IMR-90 (cell line): ENCODE data around the gene KIF16B. TPM values are rescaled to one million over a fixed set of nuclear protein-coding genes. Genes with fewer than 3 reads are reported as not detected.

ENCODE experiments used
- ATAC-seq: fragments of 200-7000 bp; cut with Tn5 transposase; 2 replicates; pipeline ENCODE4 v1.9.1; 2020; ENCODE audit warnings: low read depth, mild to moderate bottlenecking, moderate library complexity
- BruUV-seq: library from RNA; stranded (reverse); fragments of 400-500 nt; replicated peaks from 2 replicates; lab custom pipeline; 2021; lab: Mats Ljungman, UMichigan
- CTCF ChIA-PET: fragments of 300-600 bp; formaldehyde crosslinking; extraction: SDS; loops from one replicate; lab custom pipeline; 2021; ENCODE audit warnings: antibody characterized with exemption; lab: Yijun Ruan, JAX
- POLR2A ChIA-PET: fragments of 300-600 bp; sonication (Branson Sonifier 250); formaldehyde crosslinking; loops from one replicate; lab custom pipeline; 2022; ENCODE audit warnings: antibody characterized with exemption; ENCODE audit not compliant: unreplicated experiment; lab: Charles Lee
- DNase-seq: peaks from one replicate; pipeline ENCODE4 v3.0.0; 2013
- H2AFZ ChIP-seq: replicated peaks from 2 replicates; pipeline ENCODE3; 2013; ENCODE audit warnings: low read length, mild to moderate bottlenecking; ENCODE audit not compliant: poor library complexity
- H2AK5ac ChIP-seq: 2 replicates; pipeline ENCODE4 v1.6.1; 2013; ENCODE audit warnings: low read depth, low read length, inconsistent platforms
- H2AK9ac ChIP-seq: replicated peaks from 2 replicates; pipeline ENCODE3; 2013; ENCODE audit warnings: mild to moderate bottlenecking, low read depth, low read length, moderate library complexity; ENCODE audit not compliant: poor library complexity
- H2BK120ac ChIP-seq: 2 replicates; pipeline ENCODE4 v1.6.1; 2013; ENCODE audit warnings: low read depth, low read length, inconsistent platforms
- H2BK15ac ChIP-seq: 3 replicates; pipeline ENCODE4 v1.6.1; 2013; ENCODE audit warnings: low read depth, low read length, inconsistent platforms
- H2BK20ac ChIP-seq: 2 replicates; pipeline ENCODE4 v1.6.1; 2013; ENCODE audit warnings: low read depth, mild to moderate bottlenecking, inconsistent platforms, low read length, moderate library complexity
- H2BK5ac ChIP-seq: 2 replicates; pipeline ENCODE4 v1.6.1; 2013; ENCODE audit warnings: mild to moderate bottlenecking, low read depth, low read length, inconsistent platforms; ENCODE audit not compliant: poor library complexity, severe bottlenecking
- H3K14ac ChIP-seq: replicated peaks from 2 replicates; pipeline ENCODE4 v1.6.1; 2013; ENCODE audit warnings: low read depth, low read length, inconsistent platforms
- H3K18ac ChIP-seq: 2 replicates; pipeline ENCODE4 v1.6.1; 2013; ENCODE audit warnings: low read depth, low read length, control low read depth
- H3K23ac ChIP-seq: 2 replicates; pipeline ENCODE4 v1.6.1; 2013; ENCODE audit warnings: low read depth, low read length, inconsistent platforms
- H3K27ac ChIP-seq: 2 replicates; pipeline ENCODE4 v1.5.1; 2013; ENCODE audit warnings: mild to moderate bottlenecking, control low read depth, low read length; ENCODE audit not compliant: insufficient read depth
- H3K27me3 ChIP-seq: 2 replicates; pipeline ENCODE4 v1.6.1; 2013; ENCODE audit warnings: low read length; ENCODE audit not compliant: control insufficient read depth, insufficient read depth
- H3K36me3 ChIP-seq: 2 replicates; pipeline ENCODE4 v1.6.1; 2013; ENCODE audit warnings: low read length, mixed read lengths; ENCODE audit not compliant: control insufficient read depth, insufficient read depth
- H3K4ac ChIP-seq: 2 replicates; pipeline ENCODE4 v1.6.1; 2013; ENCODE audit warnings: low read depth, low read length, inconsistent platforms
- H3K4me1 ChIP-seq: 2 replicates; pipeline ENCODE4 v1.6.1; 2013; ENCODE audit warnings: low read length, mixed read lengths; ENCODE audit not compliant: control insufficient read depth, insufficient read depth
- H3K4me2 ChIP-seq: 2 replicates; pipeline ENCODE4 v1.6.1; 2013; ENCODE audit warnings: low read depth, mild to moderate bottlenecking, control low read depth, low read length, moderate library complexity
- H3K4me3 ChIP-seq: 2 replicates; pipeline ENCODE4 v1.5.1; 2013; ENCODE audit warnings: low read depth, mild to moderate bottlenecking, control low read depth, low read length, moderate library complexity; ENCODE audit not compliant: insufficient read depth
- H3K56ac ChIP-seq: 2 replicates; pipeline ENCODE4 v1.6.1; 2013; ENCODE audit warnings: low read length, inconsistent platforms; ENCODE audit not compliant: insufficient read depth; ENCODE audit errors: extremely low read depth
- H3K79me1 ChIP-seq, 2 experiments: 2 replicates each; pipeline ENCODE4 v1.6.1; 2013; ENCODE audit warnings: low read length in 2 of 2, inconsistent platforms in 1 of 2, low read depth in 1 of 2
- H3K9ac ChIP-seq: 2 replicates; pipeline ENCODE4 v1.6.1; 2013; ENCODE audit warnings: low read depth, low read length, control low read depth
- H3K9me1 ChIP-seq: 2 replicates; pipeline ENCODE4 v1.6.1; 2013; ENCODE audit warnings: low read length, inconsistent platforms; ENCODE audit not compliant: insufficient read depth
- H3K9me3 ChIP-seq: 2 replicates; pipeline ENCODE4 v1.6.1; 2013; ENCODE audit warnings: low read length; ENCODE audit not compliant: control insufficient read depth, insufficient read depth
- H4K20me1 ChIP-seq: 2 replicates; pipeline ENCODE4 v1.6.1; 2013; ENCODE audit warnings: low read length, inconsistent platforms; ENCODE audit not compliant: insufficient read depth
- H4K5ac ChIP-seq: 2 replicates; pipeline ENCODE4 v1.6.1; 2013; ENCODE audit warnings: mild to moderate bottlenecking, low read depth, low read length, control low read depth
- H4K8ac ChIP-seq, 2 experiments: 2 replicates each; pipeline ENCODE4 v1.6.1; 2013; ENCODE audit warnings: low read depth in 2 of 2, low read length in 2 of 2, control low read depth in 1 of 2, inconsistent platforms in 1 of 2
- H4K91ac ChIP-seq: 2 replicates; pipeline ENCODE4 v1.6.1; 2013; ENCODE audit warnings: low read depth, low read length, inconsistent platforms; ENCODE audit not compliant: insufficient read depth
- BHLHE40 ChIP-seq: fragments of 150-350 bp; IDR thresholded peaks from 2 replicates; pipeline ENCODE4 v1.6.1; 2016; ENCODE audit warnings: mild to moderate bottlenecking, low read depth, low read length
- CEBPB ChIP-seq: IDR thresholded peaks from 2 replicates; pipeline ENCODE4 v1.6.1; 2012; ENCODE audit warnings: low read depth, low read length, improper control_type of control experiment
- CHD1 ChIP-seq: IDR thresholded peaks from 2 replicates; pipeline ENCODE4 v1.6.1; 2012; ENCODE audit warnings: low read depth, low read length, improper control_type of control experiment
- FOS ChIP-seq: fragments of 150-350 bp; IDR thresholded peaks from 2 replicates; pipeline ENCODE4 v1.6.1; 2016; ENCODE audit warnings: low read depth, low read length
- MAFK ChIP-seq: IDR thresholded peaks from 2 replicates; pipeline ENCODE4 v1.6.1; 2012; ENCODE audit warnings: low read depth, low read length, improper control_type of control experiment
- MAZ ChIP-seq: IDR thresholded peaks from 2 replicates; pipeline ENCODE4 v1.6.1; 2012; ENCODE audit warnings: low read depth, mild to moderate bottlenecking, low read length, improper control_type of control experiment, moderate library complexity, borderline replicate concordance
- MXI1 ChIP-seq: IDR thresholded peaks from 2 replicates; pipeline ENCODE4 v1.6.1; 2012; ENCODE audit warnings: low read depth, mild to moderate bottlenecking, low read length, moderate library complexity, borderline replicate concordance
- NFE2L2 ChIP-seq: fragments of 150-350 bp; IDR thresholded peaks from 2 replicates; pipeline ENCODE4 v1.6.1; 2016; ENCODE audit warnings: low read depth, mild to moderate bottlenecking, low read length
- POLR2A ChIP-seq: IDR thresholded peaks from 2 replicates; pipeline ENCODE4 v1.6.1; 2012; ENCODE audit warnings: mild to moderate bottlenecking, low read depth, low read length
- RAD21 ChIP-seq: IDR thresholded peaks from 2 replicates; pipeline ENCODE4 v1.6.1; 2012; ENCODE audit warnings: low read length, improper control_type of control experiment
- RCOR1 ChIP-seq: IDR thresholded peaks from 2 replicates; pipeline ENCODE4 v1.6.1; 2012; ENCODE audit warnings: mild to moderate bottlenecking, low read length, improper control_type of control experiment; ENCODE audit not compliant: insufficient replicate concordance
- RFX5 ChIP-seq: IDR thresholded peaks from 2 replicates; pipeline ENCODE4 v1.8.0; 2012; ENCODE audit warnings: low read depth, mild to moderate bottlenecking, low read length, moderate library complexity
- SMC3 ChIP-seq: fragments of 150-350 bp; IDR thresholded peaks from 2 replicates; pipeline ENCODE4 v1.6.1; 2016; ENCODE audit warnings: low read depth, mild to moderate bottlenecking, antibody characterized with exemption, low read length, moderate library complexity
- USF2 ChIP-seq: fragments of 150-350 bp; IDR thresholded peaks from 2 replicates; pipeline ENCODE4 v1.6.1; 2017; ENCODE audit warnings: mild to moderate bottlenecking, antibody characterized with exemption, low read length, low read depth
- WGBS, 2 experiments: methylation state at CpG; one replicate each; pipeline versions ENCODE4 v1.1.5 to v1.1.7; 2013; ENCODE audit warnings: missing lambda C conversion rate in 2 of 2; ENCODE audit not compliant: insufficient read length in 1 of 2; ENCODE audit errors: extremely low coverage in 2 of 2; 5-methylcytosine and 5-hydroxymethylcytosine counted together
- dilution Hi-C: fragments of 300-500 bp; cut with HindIII; formaldehyde crosslinking; loops from one replicate; pipeline ENCODE4 v1.14.3; 2018; ENCODE audit warnings: low sequenced_read_pairs; ENCODE audit not compliant: unreplicated experiment
- in situ Hi-C: fragments of 300-500 bp; cut with MboI; formaldehyde crosslinking; loops from 3 replicates; pipeline ENCODE4 v1.14.3; 2019; ENCODE audit warnings: low sequenced_read_pairs, inconsistent platforms, mixed read lengths
- intact Hi-C: fragments of 100-400 bp; cut with micrococcal nuclease; formaldehyde crosslinking; loops from 2 replicates; pipeline ENCODE4 v1.10.0; 2022
- polyA plus RNA-seq, 3 experiments: library from polyadenylated mRNA; depleted of rRNA; stranded (reverse); fragments of >200 nt; gene quantifications; 2 replicates each; pipeline ENCODE4 v1.2.3, GENCODE V29; 2012; ENCODE audit warnings: low replicate concordance in 1 of 3
- total RNA-seq: library from RNA; depleted of rRNA; stranded (reverse); fragments of >200 nt; gene quantifications from 2 replicates; pipeline ENCODE4 v1.2.3, GENCODE V29; 2012
- TF ChIP-seq, protein P1 (sequence below): fragments of 150-350 bp; IDR thresholded peaks from 2 replicates; pipeline ENCODE4 v1.6.1; 2016; ENCODE audit warnings: low read depth, mild to moderate bottlenecking, low read length, moderate library complexity, borderline replicate concordance
- TF ChIP-seq, protein P2 (sequence below): conservative IDR thresholded peaks from 2 replicates; pipeline ENCODE4 v1.5.1; 2012; ENCODE audit warnings: mild to moderate bottlenecking, low read depth, low read length, improper control_type of control experiment

KIF16B gene
- total and polyA plus RNA-seq, 2 of the 4 experiments (the other 2 are of a cell fraction) = 4.7 to 10.0 TPM

DNA sequence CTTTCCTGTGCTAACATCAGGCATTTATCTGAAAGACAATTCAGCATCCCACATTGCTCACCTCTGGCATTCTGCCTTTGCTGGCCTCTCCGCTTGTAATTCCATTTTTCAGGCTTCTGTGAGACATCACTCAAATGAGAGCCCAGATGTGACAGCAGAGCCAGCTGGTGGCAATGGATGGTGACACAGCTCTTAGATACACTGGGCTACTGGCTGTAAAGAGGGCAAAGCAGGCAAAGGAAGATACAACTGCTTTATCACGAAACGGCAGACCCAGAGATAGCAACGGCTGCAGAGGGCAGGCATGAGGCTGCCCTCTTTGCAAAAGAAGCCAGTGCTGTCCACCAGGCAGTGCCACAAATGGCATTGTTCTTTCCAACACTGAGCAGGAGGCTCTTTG, 329.8 kb downstream of the KIF16B start:
- no peak overlapping the region for H3K23ac ChIP-seq
- no CpG with 5 or more reads among the region's 4 CpGs for WGBS, 2 experiments
- no peak overlapping the region for H4K5ac ChIP-seq
- H3K36me3 ChIP-seq = no peaks in the 10 kb centered on the region
- no peaks in the 10 kb centered on the region for H3K9me1 ChIP-seq
- ChIA-PET POLR2A (no interaction called here), CTCF (no interaction called here)
- H2AFZ ChIP-seq = no peak overlapping the region
- in situ Hi-C loops = no loop called here
- no peak for TF ChIP-seq FOS
- no peak for TF ChIP-seq MAZ
- no peak for TF ChIP-seq MXI1
- TF ChIP-seq RFX5 = no peak
- no peak for TF ChIP-seq RCOR1
- TF ChIP-seq, protein P1, sequence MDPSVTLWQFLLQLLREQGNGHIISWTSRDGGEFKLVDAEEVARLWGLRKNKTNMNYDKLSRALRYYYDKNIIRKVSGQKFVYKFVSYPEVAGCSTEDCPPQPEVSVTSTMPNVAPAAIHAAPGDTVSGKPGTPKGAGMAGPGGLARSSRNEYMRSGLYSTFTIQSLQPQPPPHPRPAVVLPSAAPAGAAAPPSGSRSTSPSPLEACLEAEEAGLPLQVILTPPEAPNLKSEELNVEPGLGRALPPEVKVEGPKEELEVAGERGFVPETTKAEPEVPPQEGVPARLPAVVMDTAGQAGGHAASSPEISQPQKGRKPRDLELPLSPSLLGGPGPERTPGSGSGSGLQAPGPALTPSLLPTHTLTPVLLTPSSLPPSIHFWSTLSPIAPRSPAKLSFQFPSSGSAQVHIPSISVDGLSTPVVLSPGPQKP = no peak
- no peak for TF ChIP-seq NFE2L2
- TF ChIP-seq RAD21 = no peak
- TF ChIP-seq CHD1 = no peak
- TF ChIP-seq SMC3 = no peak
- TF ChIP-seq USF2 = no peak
- no peak for TF ChIP-seq POLR2A
- no peak for TF ChIP-seq CEBPB
- TF ChIP-seq, protein P2, sequence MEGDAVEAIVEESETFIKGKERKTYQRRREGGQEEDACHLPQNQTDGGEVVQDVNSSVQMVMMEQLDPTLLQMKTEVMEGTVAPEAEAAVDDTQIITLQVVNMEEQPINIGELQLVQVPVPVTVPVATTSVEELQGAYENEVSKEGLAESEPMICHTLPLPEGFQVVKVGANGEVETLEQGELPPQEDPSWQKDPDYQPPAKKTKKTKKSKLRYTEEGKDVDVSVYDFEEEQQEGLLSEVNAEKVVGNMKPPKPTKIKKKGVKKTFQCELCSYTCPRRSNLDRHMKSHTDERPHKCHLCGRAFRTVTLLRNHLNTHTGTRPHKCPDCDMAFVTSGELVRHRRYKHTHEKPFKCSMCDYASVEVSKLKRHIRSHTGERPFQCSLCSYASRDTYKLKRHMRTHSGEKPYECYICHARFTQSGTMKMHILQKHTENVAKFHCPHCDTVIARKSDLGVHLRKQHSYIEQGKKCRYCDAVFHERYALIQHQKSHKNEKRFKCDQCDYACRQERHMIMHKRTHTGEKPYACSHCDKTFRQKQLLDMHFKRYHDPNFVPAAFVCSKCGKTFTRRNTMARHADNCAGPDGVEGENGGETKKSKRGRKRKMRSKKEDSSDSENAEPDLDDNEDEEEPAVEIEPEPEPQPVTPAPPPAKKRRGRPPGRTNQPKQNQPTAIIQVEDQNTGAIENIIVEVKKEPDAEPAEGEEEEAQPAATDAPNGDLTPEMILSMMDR = no peak
- no peak for TF ChIP-seq MAFK
- TF ChIP-seq BHLHE40 = no peak
- no peaks in the 10 kb centered on the region for H4K20me1 ChIP-seq
- no peak overlapping the region for H4K91ac ChIP-seq
- H3K79me1 ChIP-seq = no peaks in the 10 kb centered on the region
- H3K27me3 ChIP-seq = no peaks in the 10 kb centered on the region
- H3K27ac ChIP-seq = no peak overlapping the region
- H2BK15ac ChIP-seq = no peak overlapping the region
- no peak overlapping the region for H3K14ac ChIP-seq
- no TSS peak for BruUV-seq
- H3K4me3 ChIP-seq = no peak overlapping the region
- no peak overlapping the region for H3K4ac ChIP-seq
- dilution Hi-C loops = no loop called here
- no peak overlapping the region for H2BK20ac ChIP-seq
- no peak overlapping the region for H3K9ac ChIP-seq
- intact Hi-C loops = no loop called here
- ATAC-seq (no peak), DNase-seq (no peak)
- H4K8ac ChIP-seq = no peak overlapping the region
- H2BK5ac ChIP-seq = no peak overlapping the region
- H3K4me2 ChIP-seq = no peak overlapping the region; the same call in 1 of the 2 replicates
- no peaks in the 10 kb centered on the region; the same call in none of the 2 replicates for H3K9me3 ChIP-seq
- H2AK5ac ChIP-seq = no peak overlapping the region
- H2BK120ac ChIP-seq = no peak overlapping the region
- H3K56ac ChIP-seq = no peak overlapping the region
- H2AK9ac ChIP-seq = no peak overlapping the region
- H3K18ac ChIP-seq = no peak overlapping the region
- H3K4me1 ChIP-seq = no peaks in the 10 kb centered on the region
